Epithelial cell of prostate (primary cell): ENCODE data around the gene TACC2.
"Not testable (repeated sequence)": the region's sequence is repeated elsewhere in the genome, so short reads cannot be mapped to it uniquely, and the experiment has no call there.

Source experiments
- DNase-seq: peaks from one replicate; pipeline ENCODE4 v3.0.0-alpha.2; 2011; ENCODE audit warnings: low read depth, low spot score
- H3K27ac ChIP-seq: fragments of 450-650 bp; 2 replicates; pipeline ENCODE4 v1.5.1; 2017; ENCODE audit warnings: mild to moderate bottlenecking

The TACC2 gene

GRCh38 chr10:122054048-122055025, 65.4 kb downstream of the TACC2 start:
- DNase-seq: no peak
- H3K27ac ChIP-seq: no peak overlapping the region

GRCh38 chr10:122055252-122055651, 66.3 kb downstream of the TACC2 start:
- H3K27ac ChIP-seq: no peak overlapping the region
- DNase-seq: no peak

- H3K27ac ChIP-seq: peak overlapping the region; percentile 61
- peak; percentile 73 for DNase-seq
Measured at GRCh38 chr10:122056431-122057094, 67.6 kb downstream of the TACC2 start.

- no peak for DNase-seq
- no peak overlapping the region for H3K27ac ChIP-seq
Measured at GRCh38 chr10:122057841-122058413, 69.0 kb downstream of the TACC2 start.

- no peak for DNase-seq
- H3K27ac ChIP-seq: peak overlapping the region; percentile 5
Measured at GRCh38 chr10:122060250-122060649, 71.3 kb downstream of the TACC2 start.

GRCh38 chr10:122062831-122063674, 74.1 kb downstream of the TACC2 start:
- H3K27ac ChIP-seq: peak overlapping the region; percentile 87
- DNase-seq: peak; percentile 96

GRCh38 chr10:122066337-122066939, 77.5 kb downstream of the TACC2 start:
- not testable (repeated sequence) for H3K27ac ChIP-seq, DNase-seq

- DNase-seq: no peak
- no peak overlapping the region for H3K27ac ChIP-seq
Measured at GRCh38 chr10:122068844-122069243, 79.9 kb downstream of the TACC2 start.

GRCh38 chr10:122072491-122072890, 83.5 kb downstream of the TACC2 start:
- H3K27ac ChIP-seq: no peak overlapping the region
- no peak for DNase-seq

- DNase-seq: no peak
- H3K27ac ChIP-seq: no peak overlapping the region
Measured at GRCh38 chr10:122073508-122073907, 84.5 kb downstream of the TACC2 start.

GRCh38 chr10:122075171-122075570, 86.2 kb downstream of the TACC2 start:
- DNase-seq: no peak
- no peak overlapping the region for H3K27ac ChIP-seq

- DNase-seq, H3K27ac ChIP-seq: not testable (repeated sequence)
Measured at GRCh38 chr10:122075876-122076275, 86.9 kb downstream of the TACC2 start.

GRCh38 chr10:122077311-122077875, 88.4 kb downstream of the TACC2 start:
- H3K27ac ChIP-seq: no peak overlapping the region
- no peak for DNase-seq

- H3K27ac ChIP-seq: no peak overlapping the region
- DNase-seq: no peak
Measured at GRCh38 chr10:122078326-122078725, 89.4 kb downstream of the TACC2 start.

- H3K27ac ChIP-seq: no peak overlapping the region
- no peak for DNase-seq
Measured at GRCh38 chr10:122078965-122079795, 90.2 kb downstream of the TACC2 start.

GRCh38 chr10:122082616-122083477, 93.9 kb downstream of the TACC2 start:
- no peak overlapping the region for H3K27ac ChIP-seq
- no peak for DNase-seq

GRCh38 chr10:122083478-122084025, 94.6 kb downstream of the TACC2 start:
- no peak for DNase-seq
- H3K27ac ChIP-seq: no peak overlapping the region
